RWPE1 (cell line): Measurements from ENCODE around the gene SLC4A3.

Experiments used
- CTCF ChIA-PET: fragments of 350-600 bp; sonication (Branson Sonifier 250); formaldehyde crosslinking; extraction: SDS; loops from one replicate; lab custom pipeline; 2021; lab: Yijun Ruan, JAX
- POLR2A ChIA-PET: fragments of 400-600 bp; formaldehyde crosslinking; extraction: SDS; loops from one replicate; lab custom pipeline; 2020; ENCODE audit warnings: antibody characterized with exemption; ENCODE audit not compliant: low non-redundant PET; lab: Yijun Ruan, JAX
- DNase-seq: peaks from one replicate; pipeline ENCODE4 v3.0.0; 2012; ENCODE audit warnings: low spot score
- H3K27ac ChIP-seq: fragments of 450-650 bp; 2 replicates; pipeline ENCODE4 v1.5.1; 2017
- CTCF ChIP-seq: fragments of 450-650 bp; conservative IDR thresholded peaks from 2 replicates; pipeline ENCODE4 v1.5.1; 2017; ENCODE audit warnings: low read depth, mild to moderate bottlenecking

SLC4A3 gene

DNA sequence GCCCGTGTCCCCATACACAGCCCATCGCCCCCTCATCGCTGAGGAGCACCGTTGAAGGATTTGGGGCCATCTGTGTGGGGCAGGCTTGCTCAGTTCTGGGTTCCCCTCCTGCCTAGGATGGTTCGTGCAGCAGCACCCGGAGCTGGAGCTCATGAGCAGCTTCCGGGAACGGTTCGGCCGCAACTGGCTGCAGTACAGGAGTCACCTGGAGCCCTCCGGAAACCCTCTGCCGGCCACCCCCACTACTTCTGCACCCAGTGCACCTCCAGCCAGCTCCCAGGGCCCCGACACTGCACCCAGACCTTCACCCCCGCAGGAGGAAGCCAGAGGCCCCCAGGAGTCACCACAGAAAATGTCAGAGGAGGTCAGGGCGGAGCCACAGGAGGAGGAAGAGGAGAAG, 19.5 kb upstream of the SLC4A3 start:
- CTCF ChIA-PET, result no interaction called here
- TF ChIP-seq CTCF, result no peak
- DNase-seq, result no peak
- POLR2A ChIA-PET, result no interaction called here
- no peak overlapping the region for H3K27ac ChIP-seq

- POLR2A ChIA-PET, result no interaction called here
- CTCF ChIA-PET, result no interaction called here
- no peak for TF ChIP-seq CTCF
- H3K27ac ChIP-seq, result no peak overlapping the region
- DNase-seq, result no peak
Observed at GRCh38 chr2:219608399-219608964, 18.9 kb upstream of the SLC4A3 start.

GRCh38 chr2:219609149-219609750, 18.2 kb upstream of the SLC4A3 start:
- TF ChIP-seq CTCF, result no peak
- no peak for DNase-seq
- ChIA-PET CTCF (no interaction called here), POLR2A (no interaction called here)
- H3K27ac ChIP-seq, result no peak overlapping the region

DNA sequence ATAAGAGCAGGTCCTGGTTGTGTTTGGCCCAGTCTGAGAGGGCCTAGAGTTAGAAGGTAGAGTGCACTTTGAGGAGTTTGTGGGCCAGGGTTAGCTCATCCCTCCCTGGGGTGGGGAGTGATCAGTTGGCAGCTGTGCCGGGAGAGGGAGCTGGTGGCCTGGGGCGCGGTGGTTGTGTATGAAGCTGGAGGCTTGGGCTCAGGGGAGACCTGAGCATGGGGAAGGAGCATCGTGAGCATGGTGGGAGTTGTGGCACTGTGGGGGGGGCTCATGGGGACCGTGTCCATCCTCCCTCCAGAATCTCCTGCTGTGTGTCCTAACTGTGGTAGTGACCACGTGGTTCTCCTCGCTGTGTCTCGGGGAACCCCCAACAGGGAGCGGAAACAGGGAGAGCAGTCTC, 16.1 kb upstream of the SLC4A3 start:
- POLR2A ChIA-PET, result no interaction called here
- H3K27ac ChIP-seq, result no peak overlapping the region
- CTCF ChIA-PET, result no interaction called here
- no peak for DNase-seq
- no peak for TF ChIP-seq CTCF

DNA sequence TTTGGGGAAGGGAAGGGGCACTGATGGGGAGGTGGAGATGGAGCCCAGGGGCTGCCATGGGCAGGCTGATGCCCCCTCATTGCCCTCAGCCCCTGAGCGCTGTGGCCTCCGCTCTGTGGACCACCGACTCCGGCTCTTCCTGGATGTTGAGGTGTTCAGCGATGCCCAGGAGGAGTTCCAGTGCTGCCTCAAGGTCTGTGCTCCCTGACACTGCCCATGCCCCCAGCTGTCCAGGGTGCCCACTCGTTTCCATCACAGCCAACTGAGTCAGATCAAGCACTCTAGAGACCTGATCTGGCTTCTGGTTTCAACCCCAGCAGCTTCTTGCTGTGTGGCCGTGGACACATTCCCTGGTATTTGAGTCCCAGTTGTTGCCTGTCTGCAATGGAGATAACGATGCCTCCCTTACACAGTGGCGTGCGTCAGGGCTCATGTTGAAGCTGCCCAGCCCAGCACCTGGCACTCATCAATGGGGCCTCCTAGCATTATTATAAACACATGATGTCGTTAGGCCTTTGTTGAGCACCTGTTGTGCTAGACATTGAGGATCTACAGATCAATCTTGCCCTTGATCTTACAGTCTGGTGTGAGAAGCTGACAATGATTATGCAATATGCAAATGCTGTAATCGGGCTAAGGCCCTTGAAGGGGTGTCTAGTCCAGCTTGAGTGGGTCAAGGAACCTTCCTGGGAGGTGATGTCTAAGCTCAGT, 15.4 kb upstream of the SLC4A3 start:
- TF ChIP-seq CTCF, result no peak
- H3K27ac ChIP-seq, result no peak overlapping the region
- POLR2A ChIA-PET, result no interaction called here
- no peak for DNase-seq
- CTCF ChIA-PET, result no interaction called here

- DNase-seq, result no peak
- CTCF ChIA-PET, result interaction anchor here (0.6 kb wide), 1 partner anchor 52 kb away, joined by 4 read pairs; no protein-coding TSS in a partner anchor
- no peak overlapping the region for H3K27ac ChIP-seq
- POLR2A ChIA-PET, result no interaction called here
- TF ChIP-seq CTCF, result no peak
Observed at GRCh38 chr2:219612577-219613286, 14.7 kb upstream of the SLC4A3 start.
